ENCODE measurements around the gene INO80.

- TF ChIP-seq CTCF (IDR thresholded peaks at IDR 0.05) (no peak), POLR2A (IDR thresholded peaks at IDR 0.05) (no peak)
Measured at GRCh38 chr15:40969363-40969762, 146.7 kb downstream of the INO80 start.
